ENCODE measurements around the gene ALK. TPM values are rescaled to one million over a fixed set of nuclear protein-coding genes. Genes with fewer than 3 reads are reported as not detected.

Gene ALK
- total and polyA plus RNA-seq, 10 of the 15 experiments (the other 5 are each of a cell fraction or from before 2014, with no cell fraction given) = 0.11 TPM; not detected in 9

- RAD21 ChIA-PET (ENCODE audit: unreplicated experiment) = interaction anchor here (0.6 kb wide), 1 partner anchor 1109 kb away, joined by 3 read pairs; no protein-coding TSS in a partner anchor
Measured at GRCh38 chr2:29373870-29374269, 547.5 kb downstream of the ALK start.

More at GRCh38 chr2:29373870-29374269, 547.5 kb downstream of the ALK start:
- Histone ChIP-seq H2AFZ (ENCODE audit: control insufficient read depth, low read depth, low read length) (no peak overlapping the region), H3K9ac (ENCODE audit: control insufficient read depth, insufficient read depth, low read length) (no peak overlapping the region), H3K27ac (ENCODE audit: control insufficient read depth, insufficient read depth) (no peak overlapping the region), H3K36me3 (ENCODE audit: control insufficient read depth in 2 of 2, insufficient read depth in 2 of 2, low read length in 1 of 2) (no peaks in the 10 kb centered on the region), H3K4me3 (no peak overlapping the region), H3K79me2 (ENCODE audit: control insufficient read depth, insufficient read depth, low read length) (no peaks in the 10 kb centered on the region), H4K20me1 (ENCODE audit: control insufficient read depth, insufficient read depth) (no peaks in the 10 kb centered on the region), H3K27me3 (replicated peaks in 1 of 2; ENCODE audit: control insufficient read depth in 2 of 2, insufficient read depth in 2 of 2, low read length in 1 of 2) (no peaks in the 10 kb centered on the region; a peak in 3 of 4 replicates), H3K4me2 (ENCODE audit: control insufficient read depth, insufficient read depth) (no peak overlapping the region), H3K9me3 (replicated peaks; ENCODE audit: control insufficient read depth, insufficient read depth, low read length) (no peaks in the 10 kb centered on the region), H3K4me1 (ENCODE audit: control insufficient read depth, insufficient read depth, low read length) (no peaks in the 10 kb centered on the region)
- no peak for FAIRE-seq
- BruUV-seq (replicated peaks) = no TSS peak
- ChIA-PET CTCF (interaction anchor here (0.7 kb wide), 1 partner anchor 133 kb away, joined by 3 read pairs; no protein-coding TSS in a partner anchor), POLR2A (no interaction called here), SMC1A (ENCODE audit: uncharacterized antibody, unreplicated experiment) (interaction anchor here (1.3 kb wide), 1 partner anchor 19 kb away, joined by 3 read pairs; no protein-coding TSS in a partner anchor)
- DNase-seq (ENCODE audit: low read depth, low spot score) = no peak
- ATAC-seq = no peak
- 32% methylated on average over 3 of the region's 3 CpGs for WGBS (ENCODE audit: insufficient coverage, insufficient replicate concordance, low lambda C conversion rate, missing lambda C conversion rate)
- TF ChIP-seq MYC (IDR thresholded peaks at IDR 0.05; ENCODE audit: insufficient read depth, insufficient read length, insufficient replicate concordance, low read length, severe bottlenecking) = no peak
- no peak for TF ChIP-seq TCF3 (IDR thresholded peaks at IDR 0.05; ENCODE audit: borderline replicate concordance, insufficient read depth, low read depth, low read length)
- no peak for TF ChIP-seq CUX1 (IDR thresholded peaks at IDR 0.05; ENCODE audit: insufficient replicate concordance, low read depth, low read length)
- TF ChIP-seq TARDBP (IDR thresholded peaks at IDR 0.05; ENCODE audit: borderline replicate concordance) = no peak
- TF ChIP-seq DPF2 (IDR thresholded peaks at IDR 0.05) = no peak
- no peak for TF ChIP-seq BRCA1 (IDR thresholded peaks at IDR 0.05; ENCODE audit: low read depth, low read length)
- TF ChIP-seq RUNX3 (IDR thresholded peaks at IDR 0.05; ENCODE audit: low read length) = no peak
- TF ChIP-seq NR2C2 (IDR thresholded peaks at IDR 0.05; ENCODE audit: borderline replicate concordance, control insufficient read depth, insufficient read length, low read depth) = no peak
- no peak for TF ChIP-seq LARP7 (IDR thresholded peaks at IDR 0.05)
- no peak for TF ChIP-seq CBX3 (IDR thresholded peaks at IDR 0.05; ENCODE audit: borderline replicate concordance, low read depth)
- no peak for TF ChIP-seq FOXM1 (IDR thresholded peaks at IDR 0.05; ENCODE audit: low read depth, low read length)
- TF ChIP-seq ATF2 (IDR thresholded peaks at IDR 0.05; ENCODE audit: low read length) = no peak
- intact Hi-C loops (cut with micrococcal nuclease; ENCODE audit: unreplicated experiment) (no loop called here), in situ Hi-C loops (cut with MboI) (no loop called here)

All from GM12878 (cell line).